Stimulated activated memory B cell treated with anti-CD40 and anti-IgM and Interleukin-4, amounts not matched to agents 10 μg/mL and 1 μg/mL and 100 μg/mL, for 72 hours (primary cell): ENCODE measurements around the gene DMRT1.
"Not testable (repeated sequence)": the region's sequence is repeated elsewhere in the genome, so short reads cannot be mapped to it uniquely, and the experiment has no call there.

Experiments used
- ATAC-seq: fragments of 150-1000 bp; cut with Tn5 transposase; 2 replicates; pipeline ENCODE4 v1.10.0; 2021
- H3K27ac Mint-ChIP-seq: one replicate; pipeline ENCODE4 v1.8.0; 2022; ENCODE audit warnings: mild to moderate bottlenecking, mixed read lengths
- H3K27me3 Mint-ChIP-seq: one replicate; pipeline ENCODE4 v1.8.0; 2022; ENCODE audit warnings: mixed read lengths
- H3K36me3 Mint-ChIP-seq: one replicate; pipeline ENCODE4 v1.8.0; 2022; ENCODE audit warnings: mixed read lengths
- H3K4me1 Mint-ChIP-seq: one replicate; pipeline ENCODE4 v1.8.0; 2022; ENCODE audit warnings: mixed read lengths
- H3K4me3 Mint-ChIP-seq: one replicate; pipeline ENCODE4 v1.8.0; 2022; ENCODE audit warnings: mild to moderate bottlenecking, moderate library complexity, mixed read lengths
- H3K9me3 Mint-ChIP-seq: one replicate; pipeline ENCODE4 v1.8.0; 2022; ENCODE audit warnings: mixed read lengths

DMRT1 gene

GRCh38 chr9:977838-978830 is 136.6 kb downstream of the DMRT1 start:
- Mint-ChIP-seq H3K9me3 (no peaks in the 10 kb centered on the region), H3K4me1 (peaks cover 5% of the 10 kb centered on the region), H3K27ac (no peak overlapping the region), H3K4me3 (no peak overlapping the region), H3K36me3 (no peaks in the 10 kb centered on the region), H3K27me3 (peaks cover 94% of the 10 kb centered on the region)
- no peak for ATAC-seq

GRCh38 chr9:979983-980382 is 138.5 kb downstream of the DMRT1 start:
- ATAC-seq, result no peak
- no peak overlapping the region for H3K4me3 Mint-ChIP-seq
- peaks cover 5% of the 10 kb centered on the region for H3K4me1 Mint-ChIP-seq
- no peaks in the 10 kb centered on the region for H3K9me3 Mint-ChIP-seq
- no peak overlapping the region for H3K27ac Mint-ChIP-seq
- H3K36me3 Mint-ChIP-seq, result no peaks in the 10 kb centered on the region
- H3K27me3 Mint-ChIP-seq, result peaks cover 90% of the 10 kb centered on the region

GRCh38 chr9:980640-981039 is 139.1 kb downstream of the DMRT1 start:
- H3K27ac Mint-ChIP-seq, result no peak overlapping the region
- H3K27me3 Mint-ChIP-seq, result peaks cover 85% of the 10 kb centered on the region
- no peaks in the 10 kb centered on the region for H3K36me3 Mint-ChIP-seq
- no peak overlapping the region for H3K4me3 Mint-ChIP-seq
- H3K4me1 Mint-ChIP-seq, result peaks cover 5% of the 10 kb centered on the region
- ATAC-seq, result no peak
- H3K9me3 Mint-ChIP-seq, result no peaks in the 10 kb centered on the region

- Mint-ChIP-seq H3K36me3 (no peaks in the 10 kb centered on the region), H3K27ac (no peak overlapping the region), H3K4me1 (no peaks in the 10 kb centered on the region), H3K4me3 (no peak overlapping the region), H3K27me3 (peaks cover 86% of the 10 kb centered on the region), H3K9me3 (no peaks in the 10 kb centered on the region)
- no peak for ATAC-seq
Observed at GRCh38 chr9:981491-981898, 140.0 kb downstream of the DMRT1 start.

GRCh38 chr9:982394-983230 is 141.1 kb downstream of the DMRT1 start:
- Mint-ChIP-seq H3K9me3 (no peaks in the 10 kb centered on the region), H3K4me3 (no peak overlapping the region), H3K36me3 (no peaks in the 10 kb centered on the region), H3K4me1 (no peaks in the 10 kb centered on the region), H3K27me3 (peaks cover 83% of the 10 kb centered on the region), H3K27ac (no peak overlapping the region)
- no peak for ATAC-seq

- peaks cover 25% of the 10 kb centered on the region for H3K27me3 Mint-ChIP-seq
- H3K36me3 Mint-ChIP-seq, result no peaks in the 10 kb centered on the region
- H3K27ac Mint-ChIP-seq, result no peak overlapping the region
- H3K4me3 Mint-ChIP-seq, result no peak overlapping the region
- H3K4me1 Mint-ChIP-seq, result peaks cover 4% of the 10 kb centered on the region
- ATAC-seq, result peak; percentile 47
- no peaks in the 10 kb centered on the region for H3K9me3 Mint-ChIP-seq
Observed at GRCh38 chr9:994005-994404, 152.5 kb downstream of the DMRT1 start.

GRCh38 chr9:995192-995591 is 153.7 kb downstream of the DMRT1 start:
- Mint-ChIP-seq H3K27ac (no peak overlapping the region), H3K4me1 (peaks cover 4% of the 10 kb centered on the region), H3K36me3 (no peaks in the 10 kb centered on the region), H3K4me3 (no peak overlapping the region), H3K9me3 (no peaks in the 10 kb centered on the region), H3K27me3 (peaks cover 14% of the 10 kb centered on the region)
- ATAC-seq, result no peak

- Mint-ChIP-seq H3K36me3 (no peaks in the 10 kb centered on the region), H3K27me3 (peaks cover 8% of the 10 kb centered on the region), H3K4me3 (no peak overlapping the region), H3K9me3 (no peaks in the 10 kb centered on the region), H3K4me1 (peaks cover 4% of the 10 kb centered on the region), H3K27ac (no peak overlapping the region)
- ATAC-seq, result no peak
Observed at GRCh38 chr9:995781-996180, 154.3 kb downstream of the DMRT1 start.

GRCh38 chr9:998299-999110 is 157.0 kb downstream of the DMRT1 start:
- H3K9me3 Mint-ChIP-seq, H3K36me3 Mint-ChIP-seq, H3K27me3 Mint-ChIP-seq, H3K27ac Mint-ChIP-seq, H3K4me1 Mint-ChIP-seq, H3K4me3 Mint-ChIP-seq, ATAC-seq: not testable (repeated sequence)

GRCh38 chr9:1001838-1002237 is 160.3 kb downstream of the DMRT1 start:
- Mint-ChIP-seq H3K27me3 (peaks cover 17% of the 10 kb centered on the region), H3K4me3 (no peak overlapping the region), H3K4me1 (peaks cover 6% of the 10 kb centered on the region), H3K27ac (no peak overlapping the region), H3K9me3 (no peaks in the 10 kb centered on the region), H3K36me3 (no peaks in the 10 kb centered on the region)
- no peak for ATAC-seq

GRCh38 chr9:1002678-1003077 is 161.2 kb downstream of the DMRT1 start:
- no peaks in the 10 kb centered on the region for H3K9me3 Mint-ChIP-seq
- peak; percentile 57 for ATAC-seq
- no peaks in the 10 kb centered on the region for H3K36me3 Mint-ChIP-seq
- H3K4me1 Mint-ChIP-seq, result peaks cover 6% of the 10 kb centered on the region
- H3K4me3 Mint-ChIP-seq, result no peak overlapping the region
- H3K27me3 Mint-ChIP-seq, result peaks cover 24% of the 10 kb centered on the region
- no peak overlapping the region for H3K27ac Mint-ChIP-seq

- Mint-ChIP-seq H3K36me3 (no peaks in the 10 kb centered on the region), H3K27me3 (peaks cover 46% of the 10 kb centered on the region), H3K4me3 (no peak overlapping the region), H3K9me3 (no peaks in the 10 kb centered on the region), H3K4me1 (peaks cover 13% of the 10 kb centered on the region), H3K27ac (no peak overlapping the region)
- peak; percentile 55 for ATAC-seq
Observed at GRCh38 chr9:1005043-1005667, 163.7 kb downstream of the DMRT1 start.

- Mint-ChIP-seq H3K4me3 (no peak overlapping the region), H3K36me3 (no peaks in the 10 kb centered on the region), H3K27me3 (peaks cover 47% of the 10 kb centered on the region), H3K27ac (no peak overlapping the region), H3K4me1 (peaks cover 13% of the 10 kb centered on the region), H3K9me3 (no peaks in the 10 kb centered on the region)
- no peak for ATAC-seq
Observed at GRCh38 chr9:1007312-1007711, 165.8 kb downstream of the DMRT1 start.

- H3K27me3 Mint-ChIP-seq, result peaks cover 47% of the 10 kb centered on the region
- H3K4me3 Mint-ChIP-seq, result no peak overlapping the region
- H3K36me3 Mint-ChIP-seq, result no peaks in the 10 kb centered on the region
- ATAC-seq, result no peak
- H3K4me1 Mint-ChIP-seq, result peaks cover 19% of the 10 kb centered on the region
- no peak overlapping the region for H3K27ac Mint-ChIP-seq
- H3K9me3 Mint-ChIP-seq, result no peaks in the 10 kb centered on the region
Observed at GRCh38 chr9:1008216-1008615, 166.7 kb downstream of the DMRT1 start.
